GM12878 (cell line): ENCODE data around the gene BANP. TPM values are rescaled to one million over a fixed set of nuclear protein-coding genes. Genes with fewer than 3 reads are reported as not detected.

Experiments used
- polyA plus RNA-seq, 11 experiments: library from polyadenylated mRNA; depleted of rRNA in 4 of 11; unstranded in 6 of 11; stranded (reverse) in 5 of 11; fragments of >200 nt; fragmentation: Nextera tagmentation in 4 of 11; fragmentation: Illumina TruSeq in 1 of 11; extraction: Ambion mirVana in 4 of 11; extraction: Trizol in 1 of 11; gene quantifications; 1 replicate in 1 of 11; 2 replicates in 10 of 11; pipeline versions ENCODE4 v1.2.1 to v1.2.3, GENCODE V29; 2011 to 2016; ENCODE audit warnings: inconsistent platforms in 2 of 11, missing spikeins in 2 of 11, low read depth in 1 of 11
- small RNA-seq: library from RNA; depleted of rRNA; stranded (forward); fragments of <200 nt; gene quantifications from one replicate; pipeline ENCODE3, GENCODE V24; 2014
- total RNA-seq, 4 experiments: library from RNA; depleted of rRNA in 3 of 4; stranded (reverse); fragments of >200 nt in 3 of 4; fragmentation: Illumina TruSeq in 1 of 4; extraction: Trizol in 1 of 4; gene quantifications; 2 replicates each; pipeline versions ENCODE4 v1.2.1 to v1.2.3, GENCODE V29; 2013 to 2021

The BANP gene
- total and polyA plus RNA-seq, 10 of the 15 experiments (the other 5 are each of a cell fraction or from before 2014, with no cell fraction given): 3.9 to 21.9 (median 12.2) TPM

Small RNA genes within 50 kb of the gene (small RNA-seq; reads per million reads assigned to genes)
- gene AC127455.1: not detected

Other genes starting within 250 kb of the BANP start
- gene KLHDC4, start 185.4 kb upstream of the BANP start, total RNA-seq (2014; rRNA removed): 34.0 and 36.6 TPM in 2 replicates
- gene KLHDC4, start 185.4 kb upstream of the BANP start, total RNA-seq (2014; rRNA removed; fragmentation: Illumina TruSeq; extraction: Trizol): 24.2 and 26.1 TPM in 2 replicates
- 54.8 and 62.1 TPM in 2 replicates for gene KLHDC4, start 185.4 kb upstream of the BANP start, total RNA-seq (2021)
- gene KLHDC4, start 185.4 kb upstream of the BANP start, polyA plus RNA-seq (2011; rRNA removed): 13.4 and 20.3 TPM in 2 replicates
- 25.7 and 34.3 TPM in 2 replicates for gene KLHDC4, start 185.4 kb upstream of the BANP start, polyA plus RNA-seq (2014; fragmentation: Illumina TruSeq; extraction: Trizol)
- gene KLHDC4, start 185.4 kb upstream of the BANP start, polyA plus RNA-seq (2014; fragmentation: Nextera tagmentation; extraction: Ambion mirVana): 1 to 10 TPM in 1 of 2 experiments, under 1 TPM in 1; 0.80 to 4.1 TPM
- 39.1 and 59.3 TPM in 2 replicates for gene KLHDC4, start 185.4 kb upstream of the BANP start, polyA plus RNA-seq (2014; rRNA removed)
- gene KLHDC4, start 185.4 kb upstream of the BANP start, polyA plus RNA-seq (2016; fragmentation: Nextera tagmentation; extraction: Ambion mirVana): 10 to 100 TPM; 31.6 to 37.1 TPM
- 29.8 and 33.4 TPM in 2 replicates for gene SLC7A5, start 81.9 kb upstream of the BANP start, total RNA-seq (2014; rRNA removed)
- 11.4 and 13.0 TPM in 2 replicates for gene SLC7A5, start 81.9 kb upstream of the BANP start, total RNA-seq (2014; rRNA removed; fragmentation: Illumina TruSeq; extraction: Trizol)
- 95.1 and 101 TPM in 2 replicates for gene SLC7A5, start 81.9 kb upstream of the BANP start, total RNA-seq (2021)
- gene SLC7A5, start 81.9 kb upstream of the BANP start, polyA plus RNA-seq (2011; rRNA removed): 4.8 and 8.6 TPM in 2 replicates
- gene SLC7A5, start 81.9 kb upstream of the BANP start, polyA plus RNA-seq (2014; fragmentation: Illumina TruSeq; extraction: Trizol): 10.1 and 38.1 TPM in 2 replicates
- gene SLC7A5, start 81.9 kb upstream of the BANP start, polyA plus RNA-seq (2014; fragmentation: Nextera tagmentation; extraction: Ambion mirVana): 1 to 10 TPM; 2.3 to 4.2 TPM
- gene SLC7A5, start 81.9 kb upstream of the BANP start, polyA plus RNA-seq (2014; rRNA removed): 44.5 and 51.5 TPM in 2 replicates
- 10 to 100 TPM; 55.0 to 56.2 TPM for gene SLC7A5, start 81.9 kb upstream of the BANP start, polyA plus RNA-seq (2016; fragmentation: Nextera tagmentation; extraction: Ambion mirVana)
- not detected in 2 replicates for gene CA5A, start 14.9 kb upstream of the BANP start, total RNA-seq (2014; rRNA removed)
- not detected in 2 replicates for gene CA5A, start 14.9 kb upstream of the BANP start, total RNA-seq (2014; rRNA removed; fragmentation: Illumina TruSeq; extraction: Trizol)
- not detected in 2 replicates for gene CA5A, start 14.9 kb upstream of the BANP start, total RNA-seq (2021)
- gene CA5A, start 14.9 kb upstream of the BANP start, polyA plus RNA-seq (2011; rRNA removed): not detected in 2 replicates
- gene CA5A, start 14.9 kb upstream of the BANP start, polyA plus RNA-seq (2014; fragmentation: Illumina TruSeq; extraction: Trizol): not detected in 2 replicates
- not detected for gene CA5A, start 14.9 kb upstream of the BANP start, polyA plus RNA-seq (2014; fragmentation: Nextera tagmentation; extraction: Ambion mirVana)
- not detected in 2 replicates for gene CA5A, start 14.9 kb upstream of the BANP start, polyA plus RNA-seq (2014; rRNA removed)
- gene CA5A, start 14.9 kb upstream of the BANP start, polyA plus RNA-seq (2016; fragmentation: Nextera tagmentation; extraction: Ambion mirVana): not detected